A549 (cell line): ENCODE data around the gene MLH3.

Experiments
- ELK1 ChIP-seq: fragments of 150-350 bp; IDR thresholded peaks from 2 replicates; pipeline ENCODE4 v1.6.1; 2014; ENCODE audit warnings: low read depth, mild to moderate bottlenecking, low read length
- EP300 ChIP-seq, 2 experiments: fragments of >200 bp; sonication (Bioruptor Twin); formaldehyde crosslinking; IDR thresholded peaks; 2 replicates in 1 of 2; 3 replicates in 1 of 2; pipeline ENCODE4 v1.6.1; 2016 to 2017
- HOXA7 ChIP-seq: fragments of 250-450 bp; sonication (Bioruptor Pico); IDR thresholded peaks from 2 replicates; pipeline ENCODE4 v1.5.0; 2020; ENCODE audit warnings: mild to moderate bottlenecking, moderate library complexity
- MYC ChIP-seq: IDR thresholded peaks from 2 replicates; pipeline ENCODE4 v1.6.1; 2012; ENCODE audit warnings: mild to moderate bottlenecking, inconsistent platforms, low read length, improper control_type of control experiment, borderline replicate concordance
- NR3C1 ChIP-seq: fragments of >200 bp; sonication (Bioruptor Twin); formaldehyde crosslinking; IDR thresholded peaks from 3 replicates; pipeline ENCODE4 v1.6.1; 2017
- POLR2A ChIP-seq: IDR thresholded peaks from 2 replicates; pipeline ENCODE4 v1.6.1; 2012; ENCODE audit warnings: mild to moderate bottlenecking, low read length
- ZSCAN20 ChIP-seq: fragments of 250-450 bp; sonication (Bioruptor Pico); IDR thresholded peaks from 2 replicates; pipeline ENCODE4 v1.8.0; 2022; ENCODE audit warnings: mild to moderate bottlenecking, moderate library complexity
- TF ChIP-seq, protein P1 (sequence below): fragments of >200 bp; sonication (Bioruptor Twin); formaldehyde crosslinking; IDR thresholded peaks from 3 replicates; pipeline ENCODE4 v1.5.1; 2016

DNA sequence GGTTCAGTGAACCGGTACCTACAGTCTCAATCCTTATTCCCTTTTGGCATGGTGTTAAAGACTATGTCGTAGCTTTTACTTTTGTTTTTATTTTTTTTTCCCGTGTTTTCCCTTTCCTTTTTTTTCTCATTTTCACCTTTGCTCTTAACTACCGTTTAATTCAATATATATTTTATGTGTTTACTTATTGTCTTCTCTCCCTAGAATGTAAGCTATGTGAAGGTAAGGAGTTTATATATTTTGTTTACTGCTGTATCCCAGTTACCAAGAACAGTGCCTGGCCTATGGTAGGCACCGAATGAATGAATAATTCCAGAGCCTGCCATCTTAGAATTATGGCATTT lies 261 bp upstream of the MLH3 start:
- TF ChIP-seq NR3C1, result no peak
- TF ChIP-seq ZSCAN20 (CRISPR knock-in tag), result no peak
- TF ChIP-seq, protein P1, sequence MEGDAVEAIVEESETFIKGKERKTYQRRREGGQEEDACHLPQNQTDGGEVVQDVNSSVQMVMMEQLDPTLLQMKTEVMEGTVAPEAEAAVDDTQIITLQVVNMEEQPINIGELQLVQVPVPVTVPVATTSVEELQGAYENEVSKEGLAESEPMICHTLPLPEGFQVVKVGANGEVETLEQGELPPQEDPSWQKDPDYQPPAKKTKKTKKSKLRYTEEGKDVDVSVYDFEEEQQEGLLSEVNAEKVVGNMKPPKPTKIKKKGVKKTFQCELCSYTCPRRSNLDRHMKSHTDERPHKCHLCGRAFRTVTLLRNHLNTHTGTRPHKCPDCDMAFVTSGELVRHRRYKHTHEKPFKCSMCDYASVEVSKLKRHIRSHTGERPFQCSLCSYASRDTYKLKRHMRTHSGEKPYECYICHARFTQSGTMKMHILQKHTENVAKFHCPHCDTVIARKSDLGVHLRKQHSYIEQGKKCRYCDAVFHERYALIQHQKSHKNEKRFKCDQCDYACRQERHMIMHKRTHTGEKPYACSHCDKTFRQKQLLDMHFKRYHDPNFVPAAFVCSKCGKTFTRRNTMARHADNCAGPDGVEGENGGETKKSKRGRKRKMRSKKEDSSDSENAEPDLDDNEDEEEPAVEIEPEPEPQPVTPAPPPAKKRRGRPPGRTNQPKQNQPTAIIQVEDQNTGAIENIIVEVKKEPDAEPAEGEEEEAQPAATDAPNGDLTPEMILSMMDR, result no peak
- TF ChIP-seq MYC, result no peak
- TF ChIP-seq ELK1, result no peak
- TF ChIP-seq POLR2A, result no peak
- no peak for TF ChIP-seq HOXA7
- no peak for TF ChIP-seq EP300 (IDR thresholded peaks at IDR 0.05)
